Peyer's patch (tissue), 4 donors: Measurements from ENCODE around the gene SCGB1A1.

ENCODE experiments used
- CTCF ChIP-seq, 6 experiments: fragments of 450-650 bp in 4 of 6; fragments of 200-600 bp in 2 of 6; sonication (generic) in 1 of 6; IDR thresholded peaks; one replicate each; pipeline ENCODE4 v1.5.1; 2017 to 2019; ENCODE audit warnings: antibody characterized with exemption in 6 of 6, mild to moderate bottlenecking in 3 of 6, moderate library complexity in 1 of 6
- POLR2A ChIP-seq, 2 donors: fragments of 450-650 bp; IDR thresholded peaks; one replicate each; pipeline ENCODE4 v1.5.1; 2017; ENCODE audit warnings: antibody characterized with exemption in 2 of 2, mild to moderate bottlenecking in 2 of 2, moderate library complexity in 2 of 2

GRCh38 chr11:62451241-62451621 lies 32.4 kb downstream of the SCGB1A1 start:
- TF ChIP-seq POLR2A (IDR thresholded peaks at IDR 0.05), result no peak
- TF ChIP-seq CTCF (IDR thresholded peaks at IDR 0.05), result no peak
